Pancreas (tissue), 10 donors: ENCODE measurements around the gene MRPS18C. TPM values are rescaled to one million over a fixed set of nuclear protein-coding genes. Genes with fewer than 3 reads are reported as not detected.

Source experiments
- ATAC-seq, 4 donors: fragments of 200-7000 bp; cut with Tn5 transposase; one replicate each; pipeline versions ENCODE4 v1.8.0 to v1.9.1; 2020; ENCODE audit warnings: mild to moderate bottlenecking in 4 of 4, moderate library complexity in 4 of 4
- DNase-seq, 6 donors: peaks; one replicate each; pipeline ENCODE4 v3.0.0-alpha.2; 2020
- FAIRE-seq: peaks from 2 replicates; lab custom pipeline; 2012; peaks lifted over from hg19 to GRCh38; lab: Jason Lieb, UNC
- H3K27ac ChIP-seq, 4 donors: fragments of 200-600 bp; sonication (generic); 1 replicate in 3 of 4; 2 replicates in 1 of 4; pipeline versions ENCODE4 v1.5.0 to v1.8.0; 2020
- H3K27me3 ChIP-seq, 4 donors: fragments of 200-600 bp; one replicate each; pipeline ENCODE4 v1.8.0; 2021
- H3K36me3 ChIP-seq, 3 donors: fragments of 200-600 bp; sonication (generic) in 1 of 3; one replicate each; pipeline versions ENCODE4 v1.5.0 to v1.8.0; 2020 to 2021
- H3K4me1 ChIP-seq, 3 donors: fragments of 200-600 bp; one replicate each; pipeline ENCODE4 v1.8.0; 2021
- H3K4me3 ChIP-seq, 4 donors: fragments of 200-600 bp; sonication (generic) in 2 of 4; one replicate each; pipeline versions ENCODE4 v1.5.0 to v1.8.0; 2020 to 2021
- H3K9me3 ChIP-seq, 4 donors: fragments of 200-600 bp; one replicate each; pipeline ENCODE4 v1.8.0; 2021
- WGBS, 2 donors: extraction: QIAGEN DNeasy Blood & Tissue Kit; methylation state at CpG; one replicate each; pipeline ENCODE4 v1.1.7; 2013; 5-methylcytosine and 5-hydroxymethylcytosine counted together
- intact Hi-C, 3 donors: fragments of 100-400 bp; cut with DNase I; formaldehyde crosslinking; loops; one replicate each; pipeline versions ENCODE4 v1.11.1 to v1.14.2; 2022
- polyA plus RNA-seq, 2 donors: library from polyadenylated mRNA; stranded (reverse); fragments of 200-250 nt; gene quantifications; one replicate each; pipeline ENCODE4 v1.2.3, GENCODE V29; 2013
- total RNA-seq, 6 donors: library from RNA; stranded (reverse); fragmentation: NEBNext Ultra II Directional in 4 of 6; extraction: Animal tissue kit (Norgen Biotek cat#: 25700) in 4 of 6; gene quantifications; one replicate each; pipeline versions ENCODE4 v1.2.1 to v1.2.4, GENCODE V29; 2021 to 2023
- TF ChIP-seq, protein P1 (sequence below), 4 donors: fragments of 200-600 bp; sonication (generic) in 3 of 4; IDR thresholded peaks; one replicate each; pipeline versions ENCODE4 v1.5.0 to v1.8.0; 2021; ENCODE audit warnings: antibody characterized with exemption in 4 of 4
- donor health status: healthy with polysubstance abuse.
- donor health status: DM: no; HTN: no; CAD: no; lungs with moderate emphysema.
- donor health status: DM: no; HTN: no; CAD: no.
- donor health status: control.
- donor health status: control.
- donor health status: Bipolar disorder and iron deficiency.
- donor health status: DM: yes; HTN: yes; CAD: no.
- donor health status: DM: no; HTN: no; CAD: no.
- donor health status: DM: no; HTN: no; CAD: no.
- donor health status: DM: yes; HTN: yes; CAD: no.

The MRPS18C gene
- total and polyA plus RNA-seq, 8 donors = 9.0 to 22.2 (median 16.8) TPM

DNA sequence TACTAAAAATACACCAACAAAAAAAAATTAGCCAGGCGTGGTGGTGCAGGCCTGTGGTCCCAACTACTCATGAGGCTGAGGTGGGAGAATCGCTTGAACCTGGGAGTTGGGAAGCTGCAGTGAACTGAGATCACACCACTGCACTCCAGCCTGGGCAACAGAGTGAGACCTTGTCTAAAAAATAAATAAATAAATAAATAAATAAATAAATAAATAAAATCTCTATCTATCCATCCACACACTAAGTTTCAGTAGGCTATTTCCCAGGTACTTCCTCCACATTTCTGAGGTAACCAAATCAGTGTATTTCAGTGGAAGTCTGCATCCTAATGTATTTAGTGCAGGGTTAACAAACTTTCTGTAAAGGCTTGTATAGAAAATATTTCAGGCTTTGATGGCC lies 18.1 kb downstream of the MRPS18C start:
- FAIRE-seq (no peak), DNase-seq (no peak), ATAC-seq (no peak)
- Histone ChIP-seq H3K36me3 (no peaks in the 10 kb centered on the region), H3K4me3 (no peak overlapping the region), H3K4me1 (no peaks in the 10 kb centered on the region), H3K27me3 (no peaks in the 10 kb centered on the region), H3K9me3 (no peaks in the 10 kb centered on the region), H3K27ac (no peak overlapping the region)
- TF ChIP-seq, protein P1, sequence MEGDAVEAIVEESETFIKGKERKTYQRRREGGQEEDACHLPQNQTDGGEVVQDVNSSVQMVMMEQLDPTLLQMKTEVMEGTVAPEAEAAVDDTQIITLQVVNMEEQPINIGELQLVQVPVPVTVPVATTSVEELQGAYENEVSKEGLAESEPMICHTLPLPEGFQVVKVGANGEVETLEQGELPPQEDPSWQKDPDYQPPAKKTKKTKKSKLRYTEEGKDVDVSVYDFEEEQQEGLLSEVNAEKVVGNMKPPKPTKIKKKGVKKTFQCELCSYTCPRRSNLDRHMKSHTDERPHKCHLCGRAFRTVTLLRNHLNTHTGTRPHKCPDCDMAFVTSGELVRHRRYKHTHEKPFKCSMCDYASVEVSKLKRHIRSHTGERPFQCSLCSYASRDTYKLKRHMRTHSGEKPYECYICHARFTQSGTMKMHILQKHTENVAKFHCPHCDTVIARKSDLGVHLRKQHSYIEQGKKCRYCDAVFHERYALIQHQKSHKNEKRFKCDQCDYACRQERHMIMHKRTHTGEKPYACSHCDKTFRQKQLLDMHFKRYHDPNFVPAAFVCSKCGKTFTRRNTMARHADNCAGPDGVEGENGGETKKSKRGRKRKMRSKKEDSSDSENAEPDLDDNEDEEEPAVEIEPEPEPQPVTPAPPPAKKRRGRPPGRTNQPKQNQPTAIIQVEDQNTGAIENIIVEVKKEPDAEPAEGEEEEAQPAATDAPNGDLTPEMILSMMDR (IDR thresholded peaks at IDR 0.05) = no peak
- intact Hi-C loops = no loop called here
- WGBS, 2 donors = 94 to 96% methylated on average over 2 of the region's 2 CpGs

DNA sequence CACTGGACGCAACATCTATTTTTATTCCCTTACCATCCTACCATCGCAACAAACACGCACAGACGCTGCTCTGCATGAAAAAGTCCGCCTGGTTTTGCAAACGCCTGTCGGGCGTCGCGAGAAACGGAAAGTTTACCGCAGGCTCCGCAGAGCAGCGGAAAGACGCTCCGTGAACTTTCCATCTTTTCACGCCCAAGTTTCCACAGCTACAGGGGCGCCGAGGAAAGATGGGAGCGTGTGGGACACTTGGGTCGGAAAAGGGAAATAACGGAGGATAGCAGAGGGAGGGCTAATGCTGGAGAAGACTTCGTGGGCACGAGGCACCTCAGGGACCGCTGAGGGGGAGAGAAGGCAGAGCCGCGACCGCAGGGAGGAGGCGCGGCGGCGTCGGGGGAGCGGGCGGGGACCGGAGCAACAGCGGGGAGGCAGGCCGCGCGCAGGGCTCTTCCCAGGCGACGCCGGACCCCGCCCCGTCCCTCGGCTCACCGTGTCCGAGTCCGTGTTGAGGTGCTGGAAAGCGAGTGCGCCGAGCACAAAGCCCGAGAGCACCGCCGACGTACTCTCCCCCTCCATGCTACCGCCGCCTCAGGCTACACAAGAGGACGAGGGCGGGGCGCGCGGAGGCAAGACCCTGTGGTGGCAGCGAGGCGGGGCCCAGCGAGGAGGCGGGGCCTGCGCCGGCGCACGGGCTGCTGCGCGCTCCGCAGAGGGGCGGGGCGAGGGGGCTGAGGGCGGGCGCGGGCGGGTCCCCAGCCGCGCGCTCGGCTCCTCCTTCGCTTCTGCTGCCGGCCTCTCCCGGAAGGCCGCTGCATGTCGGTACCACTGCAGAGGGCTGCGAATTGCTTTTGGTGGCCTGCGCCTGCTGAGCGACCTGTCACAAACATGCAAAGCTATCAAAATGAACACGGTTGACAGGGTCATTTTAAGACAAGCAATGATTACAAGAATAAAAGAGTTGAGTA lies 28.9 kb downstream of the MRPS18C start, which contains the start of gene ABRAXAS1:
ABRAXAS1 (minus strand) TSS at position 601 of the 962 bp plus-strand sequence; CDS start at position 573, 28 bp downstream.
- intact Hi-C loops = no loop called here
- FAIRE-seq (no peak), DNase-seq (peak; percentile 90 to 96 (median 94))

DNA sequence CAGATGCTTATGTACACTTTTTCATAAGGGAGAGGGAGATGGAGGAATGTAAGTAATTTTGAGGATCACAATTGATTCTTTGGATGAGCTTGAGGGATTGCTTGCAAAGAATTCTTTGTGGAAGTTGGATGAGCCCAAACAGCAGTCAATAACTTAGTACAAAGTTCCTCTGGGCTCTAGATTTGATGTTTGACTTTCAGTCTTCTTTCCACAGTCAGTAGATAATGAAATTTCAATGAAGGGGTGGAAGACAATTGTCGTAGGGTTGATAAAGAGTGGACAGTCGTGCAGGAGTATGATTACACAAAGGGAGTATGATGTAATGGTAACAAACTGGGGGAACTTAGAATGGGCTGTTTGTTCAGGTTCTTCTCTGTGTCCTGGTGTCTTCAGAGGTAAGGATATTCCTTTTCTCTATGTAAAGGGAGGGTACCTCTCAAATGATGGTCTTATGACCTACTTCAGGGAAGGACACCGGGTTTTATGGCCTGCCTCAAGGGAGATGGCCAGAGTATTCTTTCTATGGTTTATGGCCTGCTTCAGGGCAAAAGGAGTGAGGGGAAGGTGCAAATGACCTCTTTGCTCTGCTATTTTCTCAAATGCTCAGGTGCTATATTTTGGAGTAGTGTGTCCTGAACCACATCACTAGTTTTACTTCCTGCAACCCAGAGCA lies 30.7 kb downstream of the MRPS18C start:
- intact Hi-C loops = no loop called here
- DNase-seq (no peak), ATAC-seq (no peak), FAIRE-seq (no peak)
- Histone ChIP-seq H3K9me3 (no peaks in the 10 kb centered on the region), H3K27me3 (no peaks in the 10 kb centered on the region), H3K4me3 (no peak overlapping the region), H3K27ac (no peak overlapping the region), H3K4me1 (peaks cover 0 to 5% (median 0%) of the 10 kb centered on the region in 3 donors), H3K36me3 (no peaks in the 10 kb centered on the region)
- whole genome bisulfite sequencing, 2 donors = 79 to 85% methylated on average over 3 of the region's 3 CpGs
- TF ChIP-seq, protein P1 (IDR thresholded peaks at IDR 0.05) = no peak

More for the DNA sequence above, 28.9 kb downstream of the MRPS18C start, which contains the start of gene ABRAXAS1:
- Histone ChIP-seq H3K9me3 (no peaks in the 10 kb centered on the region), H3K36me3 (no peaks in the 10 kb centered on the region), H3K4me1 (peaks cover 0 to 5% (median 0%) of the 10 kb centered on the region in 3 donors), H3K4me3 (peak within 1 kb of the TSS; percentile 57 to 81 (median 66)), H3K27ac (peak within 1 kb of the TSS; percentile 43 to 89 (median 70)), H3K27me3 (no peaks in the 10 kb centered on the region)
- TF ChIP-seq, protein P1 (IDR thresholded peaks at IDR 0.05) = no peak
- 0 to 1% methylated on average over 45 to 93 of the region's 93 CpGs for WGBS, 2 donors
- peak; percentile 98 to 100 (median 100) for ATAC-seq

DNA sequence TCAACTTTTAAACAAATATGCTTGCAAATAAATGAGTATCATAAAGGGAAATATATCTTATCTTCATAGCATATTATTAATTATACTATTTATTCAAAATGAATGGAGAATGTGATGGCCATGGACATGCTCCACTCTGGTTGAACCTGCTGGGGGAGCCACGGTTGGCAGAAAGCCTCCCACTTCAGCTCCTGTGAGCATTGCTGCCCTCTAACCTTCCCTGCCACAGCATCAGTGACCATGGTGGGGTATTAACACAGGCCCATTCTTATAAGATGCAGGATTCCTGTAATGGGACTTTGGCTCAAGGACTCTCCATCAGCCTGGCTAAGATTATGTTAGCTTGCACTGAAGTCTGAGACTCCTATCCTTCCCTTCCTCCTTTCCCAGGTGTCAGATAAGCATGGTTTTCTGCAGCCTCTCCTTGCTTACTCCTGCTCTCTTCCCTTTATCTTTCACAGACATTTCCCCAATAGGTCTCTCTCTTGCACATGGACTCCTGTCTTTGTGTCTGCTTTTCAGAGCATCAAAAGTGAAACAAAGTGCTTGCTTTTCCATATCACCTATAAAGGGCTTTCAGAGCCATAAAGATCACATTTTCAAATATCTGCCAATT lies 34.0 kb downstream of the MRPS18C start:
- Histone ChIP-seq H3K36me3 (no peaks in the 10 kb centered on the region), H3K27me3 (no peaks in the 10 kb centered on the region), H3K27ac (no peak overlapping the region), H3K9me3 (no peaks in the 10 kb centered on the region), H3K4me3 (no peak overlapping the region), H3K4me1 (peaks cover 0 to 5% (median 0%) of the 10 kb centered on the region in 3 donors)
- DNase-seq = no peak
- WGBS, 2 donors = 14 to 17% methylated on average over 1 of the region's 1 CpG
- no peak for ATAC-seq
- FAIRE-seq = no peak
- TF ChIP-seq, protein P1 (IDR thresholded peaks at IDR 0.05) = no peak
- intact Hi-C loops = no loop called here
